CD4-positive, alpha-beta T cell treated with Interleukin-4 for 1 hour (primary cell): Measurements from ENCODE around the gene AFF3.

ENCODE experiments used
- DNase-seq, 2 donors: peaks; one replicate each; pipeline ENCODE4 v3.0.0-alpha.2; 2020 to 2022

AFF3 gene

DNA sequence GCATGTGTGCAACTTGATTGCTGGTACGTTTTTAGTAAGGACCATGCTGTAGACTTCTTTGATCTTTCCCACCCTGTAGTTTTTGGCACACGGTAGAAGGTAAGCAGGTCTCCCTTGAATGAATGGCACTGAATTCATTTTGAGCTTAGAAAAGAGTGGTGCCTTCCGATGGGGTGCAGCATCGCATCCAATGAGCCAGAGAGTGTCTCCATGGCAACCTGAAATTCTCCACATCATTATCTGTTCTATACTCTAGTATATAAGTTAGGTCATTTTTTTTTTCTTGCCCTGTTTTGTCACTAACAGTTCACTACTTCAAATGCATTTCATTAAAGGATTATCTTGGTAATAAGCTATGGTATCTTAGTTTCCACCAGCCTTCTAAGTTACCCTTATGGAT is 571.4 kb downstream of the AFF3 start:
- no peak for DNase-seq

DNA sequence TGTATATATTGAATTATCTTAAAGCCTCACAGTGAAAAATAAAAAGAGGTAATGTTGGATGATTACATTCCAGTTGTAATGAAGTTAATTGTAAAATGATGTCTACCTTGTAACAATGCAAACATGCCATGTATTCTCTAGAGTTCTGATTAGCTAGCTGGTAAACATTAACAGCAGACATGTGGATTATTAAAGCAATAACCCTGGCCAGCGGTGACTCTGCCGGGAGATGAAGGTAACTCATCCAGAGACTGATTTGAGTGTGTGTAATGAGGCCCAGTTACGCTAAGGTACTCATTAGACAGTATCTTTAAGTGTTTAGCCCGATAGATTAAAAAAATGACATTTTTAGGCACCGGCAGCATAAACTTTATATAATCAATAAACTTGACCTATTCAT is 573.0 kb downstream of the AFF3 start:
- no peak for DNase-seq

DNA sequence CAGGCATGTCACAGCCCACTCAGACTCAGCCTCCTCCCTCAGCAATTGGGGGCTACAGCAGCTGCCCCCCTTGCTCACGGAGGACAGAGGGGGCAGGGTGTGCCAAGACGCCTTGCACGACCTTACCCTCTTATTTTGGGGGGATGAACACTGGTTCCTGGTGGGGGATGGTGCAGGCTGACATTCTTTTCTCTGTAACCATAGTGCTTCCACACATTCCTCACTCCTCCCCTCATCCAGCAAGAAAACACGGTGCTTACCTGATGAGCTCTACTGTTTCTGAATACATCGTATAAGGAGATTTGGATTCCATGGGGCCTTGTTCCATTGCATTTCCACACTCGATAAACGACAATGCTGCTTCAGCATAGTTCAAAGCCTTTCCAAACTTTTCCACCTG is 577.2 kb downstream of the AFF3 start:
- no peak for DNase-seq

DNA sequence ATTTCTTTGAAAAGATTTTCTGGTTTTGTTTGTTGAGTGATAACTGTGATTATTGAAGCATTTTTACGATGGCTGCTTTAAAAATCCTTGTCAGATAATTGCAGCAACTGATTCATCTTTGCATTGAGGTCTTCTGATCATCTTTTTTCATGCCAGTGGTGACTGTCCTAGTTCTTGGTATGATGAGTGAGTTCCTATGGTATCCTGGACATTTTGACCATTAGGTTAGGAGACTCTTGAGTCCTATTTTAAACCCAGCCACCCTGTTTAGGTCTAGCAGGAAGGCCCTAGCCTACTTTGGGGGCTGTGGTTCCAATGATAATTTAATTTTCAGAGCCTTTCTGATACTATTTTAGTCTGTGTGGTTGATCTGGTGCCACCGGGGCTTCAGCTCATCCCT is 579.9 kb downstream of the AFF3 start:
- DNase-seq = no peak

DNA sequence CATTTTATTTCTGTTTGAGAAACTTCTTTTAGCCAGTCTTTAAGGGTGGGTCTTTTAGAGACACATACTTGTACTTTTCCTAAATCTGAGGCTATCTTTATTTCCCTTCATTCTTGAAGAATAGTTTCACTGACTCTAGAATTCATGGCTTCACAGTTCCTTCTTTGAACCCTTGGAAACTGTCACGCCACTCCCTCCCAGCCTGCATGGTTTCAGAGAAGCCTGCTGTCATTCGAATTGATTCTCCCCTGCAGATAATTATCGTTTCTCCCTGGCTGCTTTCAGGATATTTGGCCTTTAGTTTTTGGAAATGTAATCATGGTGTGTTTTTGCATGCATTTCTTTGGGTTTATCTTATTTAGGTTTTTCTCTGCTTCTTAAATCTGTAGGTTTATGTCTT is 580.6 kb downstream of the AFF3 start:
- DNase-seq = no peak

DNA sequence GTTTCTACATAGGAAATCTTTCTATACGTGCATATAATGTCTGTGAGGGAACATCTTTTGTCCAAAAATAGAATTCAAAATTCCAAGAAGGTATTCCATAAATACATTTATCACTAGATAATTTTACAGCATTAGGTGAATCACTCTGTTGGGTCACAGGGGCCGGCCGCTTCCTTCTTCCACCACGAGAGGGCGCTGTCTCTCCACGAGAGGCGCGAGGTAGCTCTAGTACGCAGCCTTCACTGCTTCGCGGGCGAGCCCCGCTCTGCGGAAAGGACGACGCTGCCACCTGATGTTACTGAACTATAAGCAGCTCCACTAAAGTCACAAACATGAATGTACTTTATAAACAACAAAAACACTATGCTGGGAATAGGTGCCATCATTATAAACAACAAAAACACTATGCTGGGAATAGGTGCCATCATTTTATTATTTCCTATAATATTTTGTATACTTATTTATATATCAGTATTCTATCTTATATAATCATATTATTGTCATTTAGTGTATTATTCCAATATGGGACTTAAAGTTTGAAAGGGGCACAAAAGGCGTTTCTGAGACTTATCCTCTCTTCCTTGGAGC is 583.2 kb downstream of the AFF3 start:
- peak; percentile 76 to 79 for DNase-seq

DNA sequence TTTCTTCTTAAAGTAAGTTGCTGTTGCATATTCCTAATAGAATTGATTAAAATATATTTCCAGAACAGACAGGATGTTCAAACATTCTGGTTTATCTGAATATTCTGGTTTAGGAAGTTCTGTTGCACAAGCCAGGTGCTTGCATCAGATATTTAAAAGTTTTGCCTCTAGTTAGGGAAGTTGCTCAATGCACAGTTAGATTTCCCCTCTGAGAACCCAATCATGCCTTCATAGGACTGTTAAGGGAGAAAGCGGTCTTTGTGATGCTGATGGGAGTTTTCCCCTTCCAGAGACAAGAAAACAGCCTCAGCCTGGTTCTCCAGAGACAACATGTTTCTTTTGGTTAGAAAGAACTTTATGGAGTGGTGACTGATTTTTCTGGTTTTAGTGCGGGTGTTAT is 587.0 kb downstream of the AFF3 start:
- no peak for DNase-seq

DNA sequence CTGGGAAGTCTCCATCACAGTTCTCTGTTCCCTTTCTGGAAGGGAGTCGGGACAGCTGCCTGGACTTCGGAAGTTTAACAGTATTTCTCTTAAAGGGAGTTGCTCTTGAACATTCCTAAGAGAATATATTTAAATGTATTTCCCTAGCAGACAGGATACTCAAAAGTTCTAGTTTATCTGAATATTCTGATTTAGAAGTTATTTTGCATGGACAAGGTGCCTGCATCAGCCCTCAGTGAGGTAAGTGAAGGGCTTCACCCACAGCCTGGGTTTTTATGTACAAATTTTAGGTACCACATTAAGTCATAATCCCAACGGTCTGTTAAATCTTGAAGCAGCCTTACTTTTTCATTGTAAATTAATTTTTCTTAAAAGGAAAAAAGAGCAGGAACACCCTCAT is 587.5 kb downstream of the AFF3 start:
- DNase-seq = no peak

DNA sequence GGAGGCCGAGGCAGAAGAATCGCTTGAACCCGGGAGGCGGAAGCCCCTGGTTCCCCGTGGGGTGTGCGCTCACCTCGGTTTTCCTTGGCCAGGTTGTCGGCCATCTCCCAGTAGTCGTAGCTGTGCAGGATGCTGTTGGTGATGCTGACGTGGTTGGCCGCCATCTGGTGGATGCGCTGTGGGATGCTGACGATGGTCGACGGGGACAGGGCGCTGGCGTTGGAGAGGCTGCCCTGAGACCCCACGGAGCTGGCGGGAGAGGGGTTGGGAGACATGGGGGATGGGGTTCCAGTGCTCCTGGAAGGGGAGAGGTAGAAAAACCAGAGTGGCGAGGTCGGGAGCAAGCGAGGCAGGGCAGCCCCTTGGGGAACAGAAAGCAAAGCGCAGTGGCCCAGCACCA is 588.2 kb downstream of the AFF3 start:
- no peak for DNase-seq

DNA sequence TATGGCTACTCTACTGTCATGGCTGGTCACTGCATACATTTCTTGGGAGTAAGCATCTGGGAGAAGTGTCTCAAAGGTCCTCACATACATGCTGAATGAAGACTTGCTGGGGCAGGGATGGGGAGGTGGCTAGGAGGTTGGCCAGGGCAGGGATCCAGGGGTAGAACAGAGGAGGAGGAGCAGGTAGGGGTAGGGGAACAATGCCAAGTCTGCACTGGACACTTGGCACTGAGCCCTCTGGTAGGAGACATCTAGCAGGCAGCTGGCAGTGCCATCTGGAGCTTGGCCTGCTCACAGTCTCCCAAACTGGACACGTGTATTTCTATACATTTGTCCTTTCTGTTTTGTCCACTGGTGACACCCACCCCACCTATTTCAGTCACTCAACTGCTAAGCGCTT is 589.9 kb downstream of the AFF3 start:
- no peak for DNase-seq

DNA sequence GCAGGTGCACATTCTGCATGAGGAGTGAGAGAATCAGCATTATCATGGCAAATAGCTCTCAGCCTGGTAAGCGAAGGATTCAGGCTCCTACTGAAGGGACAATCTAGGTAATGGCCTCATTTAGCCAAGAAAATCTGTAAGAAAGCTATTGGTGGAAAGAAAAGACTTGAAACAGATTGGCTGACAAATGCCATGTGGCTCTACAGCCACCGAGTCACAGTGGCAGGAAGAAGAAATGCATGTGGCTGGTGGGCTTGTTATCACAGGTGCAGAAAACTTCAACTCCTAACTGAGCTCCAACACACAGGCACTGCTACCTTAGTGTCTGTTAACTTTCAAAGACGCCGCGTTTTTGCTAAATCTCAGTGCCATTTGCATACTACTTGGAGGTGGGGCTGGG is 592.0 kb downstream of the AFF3 start:
- DNase-seq = no peak

DNA sequence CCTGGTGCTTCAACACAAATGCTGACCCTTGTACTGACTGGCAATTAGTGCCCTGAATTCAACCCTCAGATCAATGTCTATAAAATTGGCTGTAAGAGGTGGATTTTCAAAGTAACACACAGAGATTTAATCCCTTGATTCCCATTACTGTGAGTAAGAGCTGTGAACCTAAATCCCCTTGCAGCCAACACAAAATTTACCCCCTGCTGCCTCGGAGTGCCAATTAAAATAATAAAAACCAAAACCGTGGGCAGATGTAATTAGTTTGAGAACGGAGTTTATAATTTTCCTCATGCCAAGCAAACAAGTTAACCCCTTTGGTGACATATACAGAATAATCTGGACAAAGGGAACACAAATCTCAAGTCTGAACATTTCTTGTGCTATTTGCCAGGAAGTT is 596.8 kb downstream of the AFF3 start:
- DNase-seq = no peak

DNA sequence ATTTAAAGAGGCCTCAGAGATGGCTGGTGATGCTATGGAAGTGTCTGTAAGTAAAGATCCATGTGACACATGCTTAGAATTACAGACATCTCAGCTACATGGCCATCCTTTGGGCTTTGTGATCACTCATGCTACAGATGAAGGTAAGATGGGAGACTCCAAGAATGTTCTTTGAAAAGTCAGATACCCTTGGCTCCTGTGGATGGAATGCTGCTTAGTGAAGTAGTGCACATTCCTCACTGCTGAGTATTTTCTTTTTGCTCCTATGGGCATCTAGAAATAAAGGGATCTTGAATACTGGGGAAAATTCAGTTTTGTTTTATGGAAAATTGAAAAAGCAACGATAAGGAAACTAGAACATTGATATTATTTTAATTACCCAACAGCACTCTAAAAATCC is 597.3 kb downstream of the AFF3 start:
- no peak for DNase-seq

DNA sequence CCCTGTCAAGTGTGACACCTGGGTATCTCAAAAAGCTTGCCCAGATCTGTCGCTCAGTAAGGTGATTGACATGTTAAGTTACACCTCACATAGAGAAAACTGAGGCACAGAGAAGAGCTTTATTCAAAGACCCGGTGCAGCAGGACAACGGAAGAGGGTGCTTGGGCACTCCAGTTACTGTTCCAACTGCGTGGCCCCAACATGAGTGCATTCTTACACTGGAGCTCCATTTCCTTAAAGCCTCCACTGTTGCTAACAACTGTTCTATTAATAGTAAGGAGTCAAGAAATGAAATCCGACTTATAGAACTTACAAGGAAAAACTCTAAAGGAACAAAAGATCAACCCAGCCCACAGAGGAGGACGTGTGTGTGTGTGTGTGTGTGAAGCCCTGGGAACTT is 597.8 kb downstream of the AFF3 start:
- DNase-seq = no peak

DNA sequence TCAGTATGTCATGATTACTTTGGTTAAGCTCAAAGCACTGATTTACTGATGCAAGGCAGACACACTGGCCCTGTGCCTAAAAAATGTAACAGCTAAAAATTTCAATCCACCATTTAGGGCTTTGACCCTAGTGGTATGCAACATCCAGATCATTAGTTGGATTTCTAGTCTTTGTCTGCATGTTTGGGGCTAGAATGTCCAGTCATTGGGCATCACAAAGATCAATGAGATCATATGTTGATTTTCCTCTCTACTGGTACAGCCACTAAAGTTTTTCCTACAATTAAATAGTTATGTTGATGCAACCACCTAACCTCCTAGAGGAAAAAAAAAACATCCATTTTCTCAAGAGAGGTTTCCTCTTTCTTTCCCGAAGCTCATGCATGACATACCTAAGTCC is 599.1 kb downstream of the AFF3 start:
- no peak for DNase-seq

DNA sequence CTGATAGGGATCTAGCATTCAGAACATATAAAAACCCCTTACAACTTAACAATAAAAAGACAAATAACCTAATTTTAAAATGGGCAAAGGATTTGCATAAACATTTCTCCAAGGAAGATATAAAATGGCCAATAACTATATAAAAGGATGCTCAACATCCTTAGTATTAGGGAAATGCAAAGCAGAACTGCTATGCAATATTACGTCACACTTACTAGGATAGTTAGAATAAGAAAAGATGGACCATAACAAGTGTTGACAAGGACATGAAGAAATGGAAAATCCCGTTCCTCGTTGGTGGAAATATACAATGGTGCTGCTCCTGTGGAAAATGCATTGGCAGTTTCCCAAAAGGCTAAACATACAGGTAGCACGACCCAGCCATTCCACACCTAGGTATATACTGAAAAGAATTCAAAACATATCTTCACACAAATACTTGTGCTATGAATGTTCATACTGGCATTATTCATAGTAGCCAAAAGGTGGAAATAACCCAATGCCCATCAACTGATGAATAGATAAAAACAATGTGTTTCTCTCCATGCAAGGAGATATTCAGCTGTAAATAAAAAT is 604.4 kb downstream of the AFF3 start:
- DNase-seq = no peak

DNA sequence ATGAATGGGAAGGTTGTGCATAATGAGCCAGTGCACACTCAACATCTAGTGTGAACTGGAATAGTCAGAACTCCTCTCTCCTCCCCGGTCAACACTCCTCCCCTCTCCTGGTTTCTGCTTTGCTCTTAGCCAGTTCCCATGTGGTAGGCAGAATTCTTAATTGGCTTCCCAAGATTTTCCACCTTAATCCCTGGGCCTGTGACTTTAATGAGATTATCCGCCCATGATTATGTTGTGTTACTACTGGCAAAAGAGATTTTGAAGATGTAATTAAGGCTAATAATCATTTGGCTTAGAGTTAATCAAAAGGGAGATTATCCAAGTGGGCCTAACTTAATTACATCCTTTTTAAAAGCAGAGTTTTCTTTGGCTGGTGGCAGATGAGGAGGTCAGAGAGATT is 618.3 kb downstream of the AFF3 start:
- DNase-seq = no peak

DNA sequence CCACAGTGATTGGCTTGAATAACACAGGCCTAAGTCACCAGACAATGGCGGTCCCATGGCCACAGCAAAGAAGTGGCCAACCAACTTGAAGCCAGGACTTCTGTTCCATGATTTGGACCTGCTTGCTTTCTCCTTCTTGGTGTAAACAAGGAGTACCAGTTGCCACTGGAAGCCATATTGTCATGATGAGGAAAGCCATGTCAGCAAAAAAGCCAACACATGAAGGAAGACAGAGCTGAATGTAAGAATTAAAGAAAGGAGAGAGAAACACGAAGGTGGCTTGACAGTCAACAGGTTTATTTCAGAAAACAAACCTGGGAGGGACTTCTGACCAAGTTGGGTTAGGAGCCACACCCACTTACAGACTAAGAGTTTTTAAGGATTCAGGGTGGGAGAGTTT is 620.2 kb downstream of the AFF3 start:
- no peak for DNase-seq

DNA sequence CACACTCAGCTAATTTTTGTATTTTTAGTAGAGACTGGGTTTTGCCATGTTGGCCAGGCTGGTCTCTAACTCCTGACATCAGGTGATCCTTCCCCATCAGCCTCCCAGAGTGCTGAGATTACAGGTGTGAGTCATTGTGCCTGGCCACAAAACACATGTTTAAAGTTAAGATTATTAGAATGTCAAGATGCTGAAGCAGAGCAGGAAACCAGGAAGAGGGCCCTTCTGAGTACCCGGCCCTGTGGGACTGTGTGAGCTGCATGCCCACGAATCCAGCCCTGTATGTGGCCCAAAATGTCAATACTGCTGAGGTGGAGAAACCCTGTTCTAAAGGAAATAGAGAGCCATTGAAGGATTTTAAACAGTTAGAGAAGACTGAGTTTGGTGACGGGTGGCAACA is 621.6 kb downstream of the AFF3 start:
- no peak for DNase-seq

DNA sequence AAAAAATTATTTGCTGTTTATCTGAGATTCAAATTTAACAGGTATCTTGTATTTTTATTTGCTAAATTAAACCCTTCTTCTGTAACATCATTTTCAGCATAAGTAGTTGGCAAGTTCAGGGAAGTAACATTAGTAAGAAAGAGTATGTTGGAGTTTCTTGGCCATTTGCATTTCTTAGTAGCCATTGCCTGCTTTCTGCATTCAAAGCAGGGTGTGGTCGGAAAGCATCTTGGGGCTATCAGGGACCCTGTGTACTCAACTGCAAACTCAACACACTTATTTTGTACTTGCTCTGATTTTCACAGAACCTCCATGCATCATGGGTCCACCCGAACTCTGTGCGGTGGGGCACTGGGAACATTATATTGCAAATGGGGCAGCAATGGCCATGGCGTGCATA is 622.2 kb downstream of the AFF3 start:
- DNase-seq = no peak

DNA sequence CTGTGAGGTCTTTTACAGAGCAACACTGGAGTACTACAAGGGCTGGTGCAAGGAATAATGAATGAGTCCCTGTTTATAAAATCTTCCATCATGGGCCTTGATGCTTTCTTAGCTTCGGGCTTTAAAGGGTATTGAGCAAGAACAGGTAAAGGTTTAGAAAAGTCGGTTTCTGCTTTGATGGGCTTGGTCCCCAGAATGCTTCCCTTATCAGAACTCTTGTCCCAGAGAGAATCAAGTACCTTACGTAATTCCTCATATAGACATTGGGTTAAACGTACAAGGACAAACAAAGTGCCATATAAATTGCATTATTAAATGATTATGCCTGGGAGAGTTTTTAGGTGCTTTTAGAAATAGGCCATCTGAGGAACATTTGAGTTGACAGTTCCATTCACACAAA is 628.0 kb downstream of the AFF3 start:
- no peak for DNase-seq

DNA sequence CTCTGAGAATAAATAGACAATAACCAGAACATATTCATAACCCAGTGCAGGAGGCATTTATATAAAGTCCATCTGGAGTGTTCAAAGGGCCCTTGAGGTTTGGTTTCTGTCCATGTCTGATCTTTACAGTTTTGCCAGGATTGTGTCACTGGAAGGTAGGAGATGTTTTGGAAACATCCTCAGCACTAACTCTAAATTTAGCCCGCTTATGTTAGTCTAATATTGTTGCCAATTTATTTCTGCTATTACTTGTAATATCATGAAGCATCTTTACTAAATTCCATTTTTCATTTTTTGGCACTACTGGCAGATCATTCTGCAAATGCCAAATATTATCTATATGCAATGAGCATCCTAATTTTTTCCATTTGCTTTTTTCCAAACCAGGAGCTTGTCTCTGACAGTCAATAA is 630.2 kb downstream of the AFF3 start:
- DNase-seq = no peak

DNA sequence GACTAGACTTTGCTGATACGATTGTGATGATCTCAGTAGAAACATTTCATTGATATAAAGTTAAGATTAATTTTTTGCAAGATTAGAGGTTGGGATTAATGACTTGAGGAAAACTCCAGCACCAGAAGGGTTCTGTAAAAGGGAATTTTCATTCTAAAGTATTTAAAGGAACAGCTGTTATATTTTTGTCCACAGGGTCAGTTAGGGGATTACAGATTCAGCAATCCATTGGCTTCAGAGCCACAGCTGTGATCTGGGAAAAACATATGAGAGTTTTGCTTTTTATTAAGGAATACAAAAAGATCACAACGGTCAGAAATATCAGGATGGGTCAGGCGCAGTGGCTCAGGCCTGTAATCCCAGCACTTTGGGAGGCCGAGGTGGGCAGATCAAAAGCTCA is 633.0 kb downstream of the AFF3 start:
- DNase-seq = no peak

DNA sequence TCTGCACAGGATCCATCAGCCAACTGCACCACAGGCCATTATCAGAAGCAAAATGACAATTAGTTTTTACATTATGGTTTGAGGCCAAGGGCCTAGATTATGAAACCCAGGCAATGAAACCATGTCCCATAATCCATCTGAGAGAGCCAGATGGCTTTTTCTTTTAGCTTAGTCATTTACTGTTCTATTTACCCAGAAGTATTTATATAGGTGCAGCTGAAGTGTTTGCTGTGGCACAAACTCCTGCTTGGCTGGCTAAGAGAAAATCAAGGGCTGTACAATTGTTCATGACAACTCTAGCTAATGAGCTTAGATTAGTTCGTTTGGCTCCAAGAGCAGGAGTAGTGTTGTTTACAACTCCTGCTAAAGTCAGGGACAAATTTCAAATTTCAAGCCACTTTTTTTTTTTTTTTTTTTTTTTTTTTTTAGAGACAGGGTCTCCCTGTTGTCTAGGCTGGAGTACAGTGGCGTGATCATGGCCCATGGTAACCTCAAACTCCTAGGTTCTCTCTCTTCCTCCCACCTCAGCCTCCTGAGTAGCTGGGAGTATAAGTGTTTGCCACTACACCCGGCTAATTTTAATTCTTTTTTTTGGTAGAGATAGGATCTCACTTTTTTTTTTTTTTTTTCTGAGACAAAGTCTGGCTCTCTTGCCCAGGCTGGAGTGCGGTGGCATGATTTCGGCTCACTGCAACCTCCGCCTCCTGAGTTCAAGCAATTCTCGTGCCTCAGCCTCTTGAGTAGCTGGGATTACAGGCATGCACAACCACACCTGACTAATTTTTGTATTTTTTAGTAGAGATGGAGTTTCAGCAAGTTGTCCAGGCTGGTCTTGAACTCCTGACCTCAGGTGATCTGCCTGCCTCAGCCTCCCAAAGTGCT is 634.2 kb downstream of the AFF3 start:
- DNase-seq = no peak
